SK-N-SH treated with all-trans-retinoic acid at 6 μM for 48 hours (cell line): ENCODE measurements around the gene TUBB2A.

Source experiments
- ISL1 ChIP-seq: fragments of 250-450 bp; sonication (Bioruptor Pico); IDR thresholded peaks from 2 replicates; pipeline ENCODE4 v2.1.2; 2022; ENCODE audit warnings: mild to moderate bottlenecking, moderate library complexity
- RARB ChIP-seq: fragments of 250-450 bp; sonication (Bioruptor Pico); IDR thresholded peaks from 2 replicates; pipeline ENCODE4 v1.8.0; 2021; ENCODE audit warnings: mild to moderate bottlenecking, moderate library complexity
- TCF4 ChIP-seq: fragments of 250-450 bp; sonication (Bioruptor Pico); IDR thresholded peaks from 2 replicates; pipeline ENCODE4 v1.8.0; 2021; ENCODE audit warnings: mild to moderate bottlenecking, moderate library complexity, borderline replicate concordance
- TF ChIP-seq, protein P1 (sequence below): fragments of 250-450 bp; sonication (Bioruptor Pico); IDR thresholded peaks from 2 replicates; pipeline ENCODE4 v1.8.0; 2020; ENCODE audit warnings: mild to moderate bottlenecking, moderate library complexity, borderline replicate concordance

DNA sequence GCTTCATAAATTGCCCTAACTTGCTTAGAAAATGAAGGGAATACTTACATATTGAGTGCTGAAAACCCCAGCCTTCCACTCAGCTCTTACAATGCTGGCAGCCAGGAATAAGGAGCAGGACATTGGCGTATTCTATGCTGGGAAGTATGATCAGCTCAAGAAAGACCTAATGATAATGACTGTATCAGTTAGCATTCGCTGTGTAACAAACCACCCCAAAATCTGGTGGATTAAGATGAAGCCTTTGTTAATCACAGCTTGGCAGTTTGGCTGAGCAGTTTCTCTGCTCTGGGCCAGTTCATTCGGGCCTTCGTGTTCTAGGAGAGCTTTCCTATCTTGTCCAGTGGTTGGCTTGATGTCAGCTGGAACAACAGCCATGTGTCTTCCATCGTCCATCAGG lies 33.4 kb upstream of the TUBB2A start:
- TF ChIP-seq, protein P1, sequence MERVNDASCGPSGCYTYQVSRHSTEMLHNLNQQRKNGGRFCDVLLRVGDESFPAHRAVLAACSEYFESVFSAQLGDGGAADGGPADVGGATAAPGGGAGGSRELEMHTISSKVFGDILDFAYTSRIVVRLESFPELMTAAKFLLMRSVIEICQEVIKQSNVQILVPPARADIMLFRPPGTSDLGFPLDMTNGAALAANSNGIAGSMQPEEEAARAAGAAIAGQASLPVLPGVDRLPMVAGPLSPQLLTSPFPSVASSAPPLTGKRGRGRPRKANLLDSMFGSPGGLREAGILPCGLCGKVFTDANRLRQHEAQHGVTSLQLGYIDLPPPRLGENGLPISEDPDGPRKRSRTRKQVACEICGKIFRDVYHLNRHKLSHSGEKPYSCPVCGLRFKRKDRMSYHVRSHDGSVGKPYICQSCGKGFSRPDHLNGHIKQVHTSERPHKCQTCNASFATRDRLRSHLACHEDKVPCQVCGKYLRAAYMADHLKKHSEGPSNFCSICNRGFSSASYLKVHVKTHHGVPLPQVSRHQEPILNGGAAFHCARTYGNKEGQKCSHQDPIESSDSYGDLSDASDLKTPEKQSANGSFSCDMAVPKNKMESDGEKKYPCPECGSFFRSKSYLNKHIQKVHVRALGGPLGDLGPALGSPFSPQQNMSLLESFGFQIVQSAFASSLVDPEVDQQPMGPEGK (CRISPR knock-in tag): no peak
- TF ChIP-seq ISL1 (CRISPR knock-in tag): no peak
- TF ChIP-seq TCF4: no peak
- no peak for TF ChIP-seq RARB (CRISPR knock-in tag)
